Measurements from ENCODE around the gene CXCL11.
"Not testable (repeated sequence)": the region's sequence is repeated elsewhere in the genome, so short reads cannot be mapped to it uniquely, and the experiment has no call there.

Gene CXCL11

GRCh38 chr4:76042241-76042998, 6.5 kb upstream of the CXCL11 start:
- DNase-seq = not testable (repeated sequence)

- no peak for DNase-seq
Measured at GRCh38 chr4:76036855-76037254, 985 bp upstream of the CXCL11 start.

DNA sequence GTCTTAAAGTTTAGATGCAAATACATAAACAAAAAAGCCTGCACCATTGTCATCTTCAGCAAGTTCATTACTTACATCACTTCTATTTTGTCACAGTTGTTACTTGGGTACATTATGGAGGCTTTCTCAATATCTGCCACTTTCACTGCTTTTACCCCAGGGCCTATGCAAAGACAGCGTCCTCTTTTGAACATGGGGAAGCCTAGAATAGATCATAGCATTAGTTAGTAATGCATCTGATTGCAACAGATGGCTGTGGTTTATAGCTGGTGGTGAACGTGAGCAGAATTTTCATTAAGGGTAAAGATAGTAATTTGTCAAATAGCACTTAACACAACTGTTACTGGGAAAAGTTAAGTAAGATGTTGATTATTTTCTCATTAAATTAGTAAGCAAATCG, 729 bp downstream of the CXCL11 start:
- DNase-seq = no peak

DNA sequence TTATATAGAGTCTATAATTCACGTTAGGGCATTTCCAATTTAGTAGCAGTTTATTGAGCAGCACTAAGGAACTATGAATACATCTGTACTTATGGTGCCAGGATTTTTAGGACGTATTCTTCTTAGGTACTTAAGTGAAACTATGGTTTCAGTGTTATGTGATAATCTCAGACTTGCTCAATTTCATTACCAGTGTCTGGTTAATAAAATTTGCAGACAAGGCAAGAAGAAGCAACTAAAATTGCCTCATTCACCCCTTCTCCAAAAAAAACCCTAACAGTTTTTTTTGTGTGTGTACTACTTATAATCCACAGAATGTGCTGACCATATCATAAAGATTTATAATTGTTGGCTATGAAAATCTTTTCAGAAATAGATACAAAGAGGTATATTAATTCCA, 6.6 kb downstream of the CXCL11 start:
- DNase-seq = no peak

DNA sequence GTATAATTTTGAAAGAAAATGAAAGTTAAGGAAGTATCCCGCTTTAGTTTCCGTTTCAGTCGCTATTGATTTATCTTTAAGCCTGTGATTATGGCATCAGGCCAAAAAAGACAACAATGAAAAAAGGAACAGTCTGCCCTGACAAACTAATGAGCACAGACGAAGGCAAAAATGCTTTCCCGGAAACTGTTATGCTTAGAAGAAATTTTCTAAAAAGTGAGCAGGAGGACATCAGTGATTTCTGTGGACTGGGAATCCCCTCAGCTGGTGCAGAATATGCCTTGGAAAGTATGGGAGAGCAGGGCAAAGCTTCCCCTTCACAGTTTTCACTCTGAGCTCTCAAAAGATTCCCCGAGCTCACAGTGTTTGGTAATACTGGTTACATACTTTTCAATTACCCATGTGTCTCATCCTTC, 7.5 kb downstream of the CXCL11 start:
- peak in 1 of 3 experiments; percentile 13 for DNase-seq

GRCh38 chr4:76024065-76024464, 11.8 kb downstream of the CXCL11 start:
- no peak for DNase-seq

- DNase-seq = no peak
Measured at GRCh38 chr4:76023389-76023788, 12.5 kb downstream of the CXCL11 start, which contains the start of gene CXCL10. Gene CXCL10, minus strand, starts transcription at chr4:76023497. Its CDS starts 66 bp downstream, at chr4:76023431.

DNA sequence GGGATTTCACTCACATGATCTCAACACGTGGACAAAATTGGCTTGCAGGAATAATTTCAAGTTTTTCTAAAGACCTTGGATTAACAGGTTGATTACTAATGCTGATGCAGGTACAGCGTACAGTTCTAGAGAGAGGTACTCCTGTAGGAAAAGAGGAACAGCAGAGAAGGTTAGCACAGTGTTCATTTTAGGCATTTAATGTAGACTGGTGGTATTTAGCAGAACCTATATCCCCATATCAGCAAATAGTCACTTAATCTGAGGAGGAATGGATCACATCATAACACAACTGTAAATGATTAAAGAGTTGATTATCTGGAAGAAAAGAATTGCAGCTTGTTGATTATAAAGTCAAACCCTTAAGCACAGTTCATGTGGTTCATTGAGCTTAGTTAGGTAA, 13.2 kb downstream of the CXCL11 start:
- no peak for DNase-seq

DNA sequence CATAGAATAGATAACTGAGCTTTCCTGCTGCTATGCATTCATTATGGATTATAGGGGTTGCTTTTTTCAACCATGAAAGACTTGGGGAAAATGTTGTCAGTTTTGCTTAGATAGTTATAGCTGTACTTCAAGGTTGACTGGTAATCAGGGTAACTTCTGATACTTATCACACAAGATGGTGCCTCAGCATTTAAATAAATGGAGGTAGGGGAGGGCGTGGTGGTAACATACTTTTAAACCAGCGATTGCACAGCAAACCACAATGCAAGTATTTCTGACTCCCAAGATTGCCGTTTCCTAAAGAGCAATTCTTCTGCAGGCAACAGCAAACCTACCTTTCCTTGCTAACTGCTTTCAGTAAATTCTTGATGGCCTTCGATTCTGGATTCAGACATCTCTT, 13.8 kb downstream of the CXCL11 start:
- no peak for DNase-seq

DNA sequence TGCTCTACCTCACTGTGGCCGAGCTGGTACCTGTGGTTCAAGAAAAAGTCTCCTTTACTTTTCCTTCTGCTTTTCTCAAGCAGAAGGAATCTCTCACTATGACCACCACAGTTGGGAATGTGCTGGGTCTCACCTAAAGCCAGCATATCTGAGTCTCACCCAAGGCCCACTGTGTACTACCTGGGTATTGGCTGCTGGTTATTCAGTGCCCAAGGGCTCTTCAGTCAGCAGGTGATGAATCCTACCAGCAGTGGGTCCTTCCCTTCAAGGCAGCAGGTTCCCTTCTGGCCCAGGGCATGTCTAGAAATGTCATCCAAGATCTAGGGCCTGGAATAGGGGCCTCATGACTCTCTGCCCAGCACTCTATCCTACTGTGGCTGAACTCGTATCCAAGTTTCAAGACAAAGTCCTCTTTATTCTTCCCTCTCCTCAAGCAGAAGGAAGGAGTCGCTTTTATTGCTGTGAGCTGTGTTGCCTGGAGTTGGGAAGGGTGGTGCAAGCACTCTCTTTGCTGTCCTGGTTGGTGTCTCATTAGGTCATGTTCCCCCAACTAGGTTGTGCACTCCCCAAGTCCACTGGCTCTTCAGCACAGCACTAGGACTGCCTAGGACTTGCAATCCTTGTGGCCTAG, 18.7 kb downstream of the CXCL11 start:
- DNase-seq = no peak

GRCh38 chr4:76016393-76016792, 19.5 kb downstream of the CXCL11 start:
- no peak for DNase-seq

GRCh38 chr4:76013540-76013939, 22.3 kb downstream of the CXCL11 start:
- DNase-seq = no peak

DNA sequence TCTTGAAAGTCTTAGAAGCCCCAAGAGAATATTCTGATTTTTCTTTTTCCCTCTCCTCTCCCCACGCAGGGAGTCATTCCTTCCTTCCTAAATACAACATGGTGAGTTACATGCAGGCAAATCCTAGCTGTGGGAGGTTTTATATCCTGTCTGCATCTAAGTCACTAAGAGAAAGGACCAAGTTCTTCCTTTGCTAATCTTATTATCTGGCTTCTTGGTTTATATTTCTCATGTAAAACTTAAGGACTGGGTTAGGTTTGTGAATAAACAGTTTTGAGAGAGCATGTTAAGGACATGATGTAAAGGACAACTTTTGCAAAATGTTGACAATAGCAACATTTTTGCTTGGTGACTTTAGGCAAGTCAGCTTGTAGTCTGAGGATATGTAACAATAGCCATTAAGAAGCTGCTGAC, 23.5 kb downstream of the CXCL11 start:
- DNase-seq = no peak

- no peak for DNase-seq
Measured at GRCh38 chr4:76011700-76012387, 24.0 kb downstream of the CXCL11 start.

- DNase-seq = no peak
Measured at GRCh38 chr4:76011018-76011670, 24.7 kb downstream of the CXCL11 start.

DNA sequence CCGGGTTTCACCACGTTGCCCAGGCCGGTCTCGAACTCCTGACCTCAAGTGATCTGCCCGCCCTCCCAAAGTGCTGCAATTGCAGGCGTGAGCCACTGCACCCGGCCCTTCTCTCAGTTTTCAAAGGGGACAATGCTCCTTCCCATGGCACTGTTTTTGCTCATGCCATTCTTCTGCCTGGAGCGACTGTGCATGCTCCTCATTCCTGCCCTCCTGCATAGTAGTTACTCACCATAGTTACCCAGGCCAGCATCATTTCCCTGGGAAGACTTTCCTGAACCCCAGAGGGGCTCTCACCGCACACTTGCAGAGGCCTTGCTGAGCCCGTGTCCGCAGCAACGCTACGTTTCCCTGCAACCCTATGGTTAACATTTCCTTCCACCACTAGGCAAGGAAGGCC, 25.3 kb downstream of the CXCL11 start:
- no peak for DNase-seq

DNA sequence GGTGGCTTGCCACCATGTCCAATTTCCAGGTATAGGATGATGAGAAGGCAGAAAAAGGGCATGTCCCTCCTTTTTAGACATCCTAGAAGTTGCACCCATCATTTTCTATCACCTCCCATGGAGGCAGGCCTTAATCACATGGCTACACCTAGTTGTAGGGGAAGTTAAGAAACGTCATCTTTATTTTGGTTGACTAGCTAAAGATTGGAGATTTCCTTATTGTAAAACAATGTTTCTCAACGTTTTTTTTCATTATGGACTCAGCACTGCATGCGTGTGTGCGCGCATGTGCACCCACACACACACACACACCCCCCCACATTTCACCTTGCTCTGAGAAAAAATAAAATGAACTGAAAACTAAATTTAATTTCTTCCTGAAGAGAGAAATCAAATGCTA, 26.6 kb downstream of the CXCL11 start:
- no peak for DNase-seq

- no peak for DNase-seq
Measured at GRCh38 chr4:76007089-76007862, 28.6 kb downstream of the CXCL11 start, which contains the start of gene CXCL9. Gene CXCL9, minus strand, starts transcription at chr4:76007509. Its CDS starts 60 bp downstream, at chr4:76007449.

DNA sequence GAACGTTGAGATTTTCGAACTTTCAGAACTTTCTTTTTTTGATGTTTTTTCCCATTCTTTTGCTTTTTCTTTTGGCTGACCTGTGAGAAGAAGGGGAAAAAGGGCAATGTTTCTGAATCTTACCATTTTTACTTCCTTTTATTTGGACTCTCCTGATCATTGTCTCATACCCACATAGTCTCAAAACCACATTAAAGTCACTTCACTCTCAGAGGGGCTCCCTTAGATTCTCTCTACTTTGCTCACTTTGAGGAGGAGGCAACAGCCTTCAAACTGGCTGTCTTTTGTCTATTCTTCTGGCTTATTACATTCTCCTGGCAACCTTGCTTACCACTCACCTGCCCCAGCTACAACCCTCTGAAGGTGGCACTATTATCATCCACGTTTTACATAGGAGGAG, 32.2 kb downstream of the CXCL11 start:
- DNase-seq = no peak

DNA sequence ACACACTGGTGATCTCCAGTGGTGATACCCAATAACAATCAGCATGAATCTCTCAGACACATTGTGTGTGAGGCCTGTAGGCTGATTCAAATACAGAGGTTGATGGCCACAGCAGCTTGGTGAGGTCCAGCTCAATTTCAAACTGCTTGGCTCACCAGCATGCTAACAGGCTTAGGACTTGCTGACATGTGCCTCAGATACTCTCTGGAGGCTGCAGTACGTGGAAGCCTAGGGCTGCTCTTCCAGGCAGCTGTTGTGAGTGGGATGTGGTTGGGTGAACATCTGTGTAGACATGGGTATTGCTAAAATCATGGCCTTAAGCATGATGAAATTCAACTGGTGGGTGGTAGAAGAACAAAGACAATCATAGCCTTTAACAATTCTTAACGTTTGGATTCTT, 32.8 kb downstream of the CXCL11 start:
- DNase-seq = no peak

DNA sequence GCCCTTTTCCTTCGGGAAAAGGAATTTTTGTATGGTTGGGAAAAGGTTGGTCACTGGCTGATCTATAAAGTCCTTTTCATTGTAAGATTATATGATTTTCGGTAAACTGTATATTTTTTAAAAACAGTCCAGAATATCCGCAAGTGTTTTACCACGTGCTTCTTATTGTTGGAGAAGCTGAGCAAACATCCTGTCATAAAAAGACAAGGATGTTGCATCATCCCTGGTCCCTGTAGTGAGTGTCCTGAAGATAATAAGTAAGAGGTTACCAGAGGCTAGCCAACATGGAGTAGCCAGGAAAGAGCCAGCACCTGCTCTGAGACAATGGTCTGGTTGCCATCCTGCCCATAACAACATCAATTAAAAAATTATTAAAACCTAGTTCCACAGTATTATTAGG, 33.7 kb downstream of the CXCL11 start:
- DNase-seq = peak in 1 of 3 experiments; percentile 24

DNA sequence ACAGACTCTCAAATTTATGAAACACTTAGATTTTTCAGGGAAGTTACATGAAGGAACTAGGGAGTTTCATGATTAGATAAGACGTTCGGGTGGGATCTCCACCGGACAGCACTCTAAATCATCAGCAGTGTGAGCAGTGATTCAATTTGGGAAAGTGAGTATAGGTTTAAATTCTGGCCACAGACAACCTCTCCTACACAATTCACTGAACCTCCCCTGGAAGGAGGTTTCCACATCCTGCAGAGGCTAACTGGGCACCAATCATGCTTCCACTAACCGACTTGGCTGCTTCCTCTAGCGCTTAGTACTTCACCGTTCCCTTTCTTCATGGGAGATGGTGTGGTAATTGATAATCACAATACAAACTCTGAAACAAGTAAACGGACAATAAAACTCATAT, 34.2 kb downstream of the CXCL11 start:
- no peak for DNase-seq

GRCh38 chr4:76000279-76000678, 35.6 kb downstream of the CXCL11 start:
- DNase-seq = no peak

Data from NCI-H1417 (cell line).